A549 (cell line): ENCODE data around the gene SVOPL. TPM values are rescaled to one million over a fixed set of nuclear protein-coding genes. Genes with fewer than 3 reads are reported as not detected.

Experiments
- ATAC-seq, 2 experiments: fragments of 200-7000 bp in 1 of 2; fragments of >200 bp in 1 of 2; cut with Nextera tagmentation in 1 of 2; cut with Tn5 transposase in 1 of 2; 3 replicates each; pipeline versions ENCODE4 v1.8.0 to v1.9.1; 2018 to 2020; ENCODE audit warnings: mild to moderate bottlenecking in 1 of 2, moderate library complexity in 1 of 2
- CTCF ChIA-PET: fragments of 300-600 bp; sonication (Branson Sonifier 250); formaldehyde crosslinking; extraction: SDS; loops from one replicate; lab custom pipeline; 2021; ENCODE audit warnings: antibody characterized with exemption, inconsistent platforms; lab: Yijun Ruan, JAX
- POLR2A ChIA-PET: fragments of 350-600 bp; formaldehyde crosslinking; extraction: SDS; loops from one replicate; lab custom pipeline; 2021; ENCODE audit warnings: antibody characterized with exemption, inconsistent platforms; lab: Yijun Ruan, JAX
- DNase-seq, 2 experiments: peaks; one replicate each; pipeline versions ENCODE4 v3.0.0 to v3.0.0-alpha.2; 2011 to 2016; ENCODE audit warnings: low read depth in 1 of 2, low spot score in 1 of 2
- FAIRE-seq: peaks from 2 replicates; lab custom pipeline; 2011; peaks lifted over from hg19 to GRCh38; lab: Jason Lieb, UNC
- H3K27ac ChIP-seq, 2 experiments: fragments of >200 bp; sonication (Bioruptor Twin); formaldehyde crosslinking; 3 replicates each; pipeline ENCODE4 v1.5.1; 2016 to 2017
- H3K4me1 ChIP-seq: fragments of >200 bp; sonication (Bioruptor Twin); formaldehyde crosslinking; 3 replicates; pipeline ENCODE4 v1.6.1; 2016
- H3K4me2 ChIP-seq: fragments of >200 bp; sonication (Bioruptor Twin); formaldehyde crosslinking; 3 replicates; pipeline ENCODE4 v1.6.1; 2016
- H3K4me3 ChIP-seq: fragments of >200 bp; sonication (Bioruptor Twin); formaldehyde crosslinking; 3 replicates; pipeline ENCODE4 v1.5.1; 2016
- H3K9me3 ChIP-seq: fragments of >200 bp; sonication (Bioruptor Twin); formaldehyde crosslinking; 3 replicates; pipeline ENCODE4 v1.6.1; 2016
- BHLHE40 ChIP-seq: IDR thresholded peaks from 2 replicates; pipeline ENCODE4 v1.6.1; 2012; ENCODE audit warnings: low read depth, low read length, inconsistent platforms
- CHD2 ChIP-seq: fragments of 150-350 bp; IDR thresholded peaks from 2 replicates; pipeline ENCODE4 v1.6.1; 2014; ENCODE audit warnings: low read length; ENCODE audit not compliant: partially characterized antibody
- CHD4 ChIP-seq: fragments of 200-600 bp; sonication (generic); IDR thresholded peaks from 2 replicates; pipeline ENCODE4 v1.6.1; 2016; ENCODE audit warnings: antibody characterized with exemption, mild to moderate bottlenecking, borderline replicate concordance
- CTCF ChIP-seq: fragments of >200 bp; sonication (Bioruptor Twin); formaldehyde crosslinking; IDR thresholded peaks from 3 replicates; pipeline ENCODE4 v1.5.1; 2016
- EHF ChIP-seq: fragments of 250-450 bp; sonication (Bioruptor Pico); IDR thresholded peaks from 2 replicates; pipeline ENCODE4 v1.5.0; 2020; ENCODE audit warnings: mild to moderate bottlenecking
- ELK1 ChIP-seq: fragments of 150-350 bp; IDR thresholded peaks from 2 replicates; pipeline ENCODE4 v1.6.1; 2014; ENCODE audit warnings: low read depth, mild to moderate bottlenecking, low read length
- EP300 ChIP-seq, 2 experiments: fragments of >200 bp; sonication (Bioruptor Twin); formaldehyde crosslinking; IDR thresholded peaks; 2 replicates in 1 of 2; 3 replicates in 1 of 2; pipeline ENCODE4 v1.6.1; 2016 to 2017
- ESRRA ChIP-seq: fragments of 150-350 bp; IDR thresholded peaks from 2 replicates; pipeline ENCODE4 v1.6.1; 2014; ENCODE audit warnings: mild to moderate bottlenecking, low read length, borderline replicate concordance
- FOSL2 ChIP-seq, 2 experiments: fragments of 450-650 bp in 1 of 2; fragments of >200 bp in 1 of 2; sonication (Bioruptor Twin) in 1 of 2; formaldehyde crosslinking; IDR thresholded peaks; 2 replicates each; pipeline versions ENCODE4 v1.5.0 to v1.6.1; 2016 to 2020; ENCODE audit warnings: mild to moderate bottlenecking in 1 of 2, moderate library complexity in 1 of 2
- FOXS1 ChIP-seq: fragments of 250-450 bp; sonication (Bioruptor Pico); IDR thresholded peaks from 2 replicates; pipeline ENCODE4 v1.5.0; 2020; ENCODE audit warnings: mild to moderate bottlenecking, moderate library complexity
- GATA3 ChIP-seq: IDR thresholded peaks from 2 replicates; pipeline ENCODE4 v1.6.1; 2012; ENCODE audit warnings: borderline replicate concordance
- HDAC2 ChIP-seq: fragments of 200-600 bp; sonication (generic); IDR thresholded peaks from 2 replicates; pipeline ENCODE4 v1.6.1; 2016
- HES2 ChIP-seq: fragments of >200 bp; sonication (Bioruptor Twin); formaldehyde crosslinking; IDR thresholded peaks from 2 replicates; pipeline ENCODE4 v1.6.1; 2016
- HOXB13 ChIP-seq: fragments of 250-450 bp; sonication (Bioruptor Pico); IDR thresholded peaks from 2 replicates; pipeline ENCODE4 v1.5.0; 2020; ENCODE audit warnings: low read depth, mild to moderate bottlenecking, moderate library complexity
- HOXB5 ChIP-seq: fragments of 250-450 bp; sonication (Bioruptor Pico); IDR thresholded peaks from 2 replicates; pipeline ENCODE4 v1.5.0; 2020; ENCODE audit warnings: mild to moderate bottlenecking, moderate library complexity
- JUN ChIP-seq, 2 experiments: fragments of >200 bp; sonication (Bioruptor Twin); formaldehyde crosslinking; IDR thresholded peaks; 2 replicates in 1 of 2; 3 replicates in 1 of 2; pipeline ENCODE4 v1.6.1; 2016 to 2017
- JUNB ChIP-seq: fragments of >200 bp; sonication (Bioruptor Twin); formaldehyde crosslinking; IDR thresholded peaks from 2 replicates; pipeline ENCODE4 v1.6.1; 2016
- KDM1A ChIP-seq: fragments of 200-600 bp; sonication (generic); IDR thresholded peaks from 2 replicates; pipeline ENCODE4 v1.6.1; 2016; ENCODE audit warnings: low read depth, mild to moderate bottlenecking
- KDM5A ChIP-seq: fragments of 200-600 bp; sonication (generic); IDR thresholded peaks from 2 replicates; pipeline ENCODE4 v1.6.1; 2016; ENCODE audit warnings: antibody characterized with exemption, mild to moderate bottlenecking
- MAFK ChIP-seq: fragments of 450-650 bp; IDR thresholded peaks from 2 replicates; pipeline ENCODE4 v1.6.1; 2014; ENCODE audit not compliant: partially characterized antibody
- MAZ ChIP-seq: fragments of 150-350 bp; IDR thresholded peaks from 2 replicates; pipeline ENCODE4 v1.6.1; 2014; ENCODE audit warnings: antibody characterized with exemption, low read depth, low read length, borderline replicate concordance
- NFE2L2 ChIP-seq: fragments of 150-350 bp; conservative IDR thresholded peaks from 2 replicates; pipeline ENCODE4 v1.6.1; 2014; ENCODE audit warnings: low read length
- NR3C1 ChIP-seq: fragments of >200 bp; sonication (Bioruptor Twin); formaldehyde crosslinking; IDR thresholded peaks from 3 replicates; pipeline ENCODE4 v1.6.1; 2017
- PBX3 ChIP-seq: IDR thresholded peaks from 2 replicates; pipeline ENCODE4 v1.6.1; 2012
- SREBF2 ChIP-seq: fragments of 450-650 bp; IDR thresholded peaks from 2 replicates; pipeline ENCODE4 v1.6.1; 2014; ENCODE audit warnings: mild to moderate bottlenecking, moderate library complexity
- WGBS: methylation state at CpG from one replicate; pipeline ENCODE4 v1.1.6; 2017; ENCODE audit errors: missing lambda C conversion rate; 5-methylcytosine and 5-hydroxymethylcytosine counted together
- polyA plus RNA-seq, 4 experiments: library from polyadenylated mRNA; depleted of rRNA in 3 of 4; stranded (reverse); fragments of >200 nt; fragmentation: RNase III in 1 of 4; extraction: RNeasy Plus Mini Kit Qiagen cat#74134 plus additional on column Dnase treatment in 1 of 4; gene quantifications; 2 replicates in 3 of 4; 3 replicates in 1 of 4; pipeline ENCODE4 v1.2.3, GENCODE V29; 2011 to 2017

Gene SVOPL
- polyA plus RNA-seq, 2 of the 4 experiments (the other 2 are of a cell fraction) = 0.21 TPM; not detected in 1

- Histone ChIP-seq H3K27ac (no peak overlapping the region), H3K4me3 (no peak overlapping the region), H3K4me2 (no peak overlapping the region), H3K9me3 (no peaks in the 10 kb centered on the region), H3K4me1 (no peaks in the 10 kb centered on the region)
- no peak for TF ChIP-seq PBX3
- no peak for TF ChIP-seq JUNB
- TF ChIP-seq CHD2 = no peak
- TF ChIP-seq EP300 (IDR thresholded peaks at IDR 0.05) = no peak
- no peak; a peak in 1 of 6 replicates for ATAC-seq
- no peak for FAIRE-seq
- no peak for DNase-seq
- ChIA-PET CTCF (interaction anchor here (0.6 kb wide), 1 partner anchor 9 kb away, joined by 4 read pairs; no protein-coding TSS in a partner anchor), POLR2A (no interaction called here)
- 75% methylated on average over 7 of the region's 7 CpGs for WGBS
These were observed 90.4 kb downstream of the SVOPL start for GRCh38 chr7:138610671-138611170.

- TF ChIP-seq CTCF = no peak
- no peak for FAIRE-seq
- no peak for DNase-seq
- Histone ChIP-seq H3K4me1 (no peaks in the 10 kb centered on the region), H3K4me2 (no peak overlapping the region), H3K9me3 (no peaks in the 10 kb centered on the region), H3K4me3 (no peak overlapping the region), H3K27ac (no peak overlapping the region)
- 76% methylated on average over 12 of the region's 12 CpGs for WGBS
- ATAC-seq = no peak
- ChIA-PET CTCF (interaction anchor here (0.5 kb wide), 1 partner anchor 707 kb away, joined by 3 read pairs; no protein-coding TSS in a partner anchor), POLR2A (no interaction called here)
These were observed 92.9 kb downstream of the SVOPL start for GRCh38 chr7:138608275-138608674.

- WGBS = 65% methylated on average over 11 of the region's 11 CpGs
- DNase-seq (no peak), FAIRE-seq (no peak), ATAC-seq (no peak)
- Histone ChIP-seq H3K4me2 (no peak overlapping the region), H3K27ac (no peak overlapping the region), H3K4me3 (no peak overlapping the region), H3K4me1 (no peaks in the 10 kb centered on the region), H3K9me3 (no peaks in the 10 kb centered on the region)
- ChIA-PET CTCF (no interaction called here), POLR2A (no interaction called here)
- TF ChIP-seq ELK1 (no peak), CHD2 (no peak), EHF (CRISPR knock-in tag) (no peak), KDM1A (no peak), HOXB13 (no peak), HDAC2 (no peak)
These were observed 93.7 kb downstream of the SVOPL start for GRCh38 chr7:138607216-138608126.

- H3K4me1 ChIP-seq = no peaks in the 10 kb centered on the region
- ATAC-seq = no peak
- no peak overlapping the region for H3K4me2 ChIP-seq
- CTCF ChIA-PET = no interaction called here
- WGBS = 57% methylated on average over 3 of the region's 3 CpGs
- POLR2A ChIA-PET = no interaction called here
- no peak for DNase-seq
- H3K27ac ChIP-seq = no peak overlapping the region
- H3K9me3 ChIP-seq = no peaks in the 10 kb centered on the region
- no peak overlapping the region for H3K4me3 ChIP-seq
- FAIRE-seq = no peak
- TF ChIP-seq MAZ (no peak), NFE2L2 (no peak), JUN (IDR thresholded peaks at IDR 0.05) (no peak), NR3C1 (no peak), SREBF2 (no peak), GATA3 (no peak), HOXB5 (no peak), FOSL2 (IDR thresholded peaks at IDR 0.05) (no peak), FOSL2 (CRISPR knock-in tag; IDR thresholded peaks at IDR 0.05) (no peak), KDM5A (no peak), ESRRA (no peak), CHD4 (no peak), HES2 (no peak), MAFK (no peak), FOXS1 (no peak), BHLHE40 (no peak), PBX3 (no peak)
These were observed 94.9 kb downstream of the SVOPL start for GRCh38 chr7:138606236-138606635.
